Activated naive CD8-positive, alpha-beta T cell treated with anti-CD3 and anti-CD28 coated beads for 36 hours (primary cell): ENCODE measurements around the gene UPK2. TPM values are rescaled to one million over a fixed set of nuclear protein-coding genes. Genes with fewer than 3 reads are reported as not detected.
A peak's percentile ranks its signal among the peaks of the same experiment; 100 is the strongest.

Experiments used
- DNase-seq: peaks from one replicate; pipeline ENCODE4 v3.0.0; 2021
- H3K27ac Mint-ChIP-seq: one replicate; pipeline ENCODE4 v1.8.0; 2022; ENCODE audit warnings: mild to moderate bottlenecking, moderate library complexity, mixed read lengths
- H3K27me3 Mint-ChIP-seq: one replicate; pipeline ENCODE4 v1.8.0; 2022; ENCODE audit warnings: mild to moderate bottlenecking, mixed read lengths
- H3K36me3 Mint-ChIP-seq: one replicate; pipeline ENCODE4 v1.8.0; 2021; ENCODE audit warnings: mild to moderate bottlenecking, mixed read lengths
- H3K4me1 Mint-ChIP-seq: one replicate; pipeline ENCODE4 v1.8.0; 2021; ENCODE audit warnings: mixed read lengths
- H3K4me3 Mint-ChIP-seq: one replicate; pipeline ENCODE4 v1.8.0; 2022; ENCODE audit warnings: mild to moderate bottlenecking, moderate library complexity, mixed read lengths
- H3K9me3 Mint-ChIP-seq: one replicate; pipeline ENCODE4 v1.8.0; 2022; ENCODE audit warnings: mixed read lengths
- total RNA-seq, 2 experiments: library from RNA; stranded (reverse); gene quantifications; one replicate each; pipeline ENCODE4 v1.2.3, GENCODE V29; 2021

The UPK2 gene
- total RNA-seq, result under 1 TPM; 0.48 to 0.49 TPM

DNA sequence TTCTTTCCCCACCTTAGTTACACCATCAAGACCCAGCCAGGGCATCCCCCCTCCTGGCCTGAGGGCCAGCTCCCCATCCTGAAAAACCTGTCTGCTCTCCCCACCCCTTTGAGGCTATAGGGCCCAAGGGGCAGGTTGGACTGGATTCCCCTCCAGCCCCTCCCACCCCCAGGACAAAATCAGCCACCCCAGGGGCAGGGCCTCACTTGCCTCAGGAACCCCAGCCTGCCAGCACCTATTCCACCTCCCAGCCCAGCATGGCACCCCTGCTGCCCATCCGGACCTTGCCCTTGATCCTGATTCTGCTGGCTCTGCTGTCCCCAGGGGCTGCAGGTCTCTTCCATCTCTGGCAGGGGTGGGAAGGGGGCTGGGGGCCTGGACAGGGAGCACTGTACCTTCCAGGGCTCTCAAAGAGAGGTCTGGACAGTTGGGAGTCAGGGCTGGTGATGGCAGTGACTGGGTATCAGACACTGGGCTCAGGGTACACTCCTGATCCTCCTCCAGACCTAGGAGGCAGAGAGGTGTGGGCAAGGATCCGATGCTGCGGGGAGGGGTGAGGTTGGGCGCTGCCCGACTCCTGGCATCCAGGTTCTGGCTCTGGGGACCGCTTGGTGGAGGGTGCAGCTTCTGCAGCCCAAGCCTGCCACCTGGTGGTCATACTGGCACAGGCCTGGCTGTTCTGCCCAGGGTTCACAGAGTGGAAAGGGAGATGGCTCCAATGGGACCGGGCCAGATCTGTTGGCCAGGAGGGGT lies at the start of gene UPK2:
Gene UPK2 (plus strand): TSS at position 205 of the 753 bp plus-strand sequence. CDS start 53 bp downstream, at position 258.
- peaks cover 6% of the 10 kb centered on the region for H3K4me1 Mint-ChIP-seq
- DNase-seq, result peak; percentile 86
- H3K27ac Mint-ChIP-seq, result no peak within 1 kb of the TSS
- H3K4me3 Mint-ChIP-seq, result no peak within 1 kb of the TSS
- H3K27me3 Mint-ChIP-seq, result no peaks in the 10 kb centered on the region
- no peaks in the 10 kb centered on the region for H3K36me3 Mint-ChIP-seq
- H3K9me3 Mint-ChIP-seq, result no peaks in the 10 kb centered on the region

DNA sequence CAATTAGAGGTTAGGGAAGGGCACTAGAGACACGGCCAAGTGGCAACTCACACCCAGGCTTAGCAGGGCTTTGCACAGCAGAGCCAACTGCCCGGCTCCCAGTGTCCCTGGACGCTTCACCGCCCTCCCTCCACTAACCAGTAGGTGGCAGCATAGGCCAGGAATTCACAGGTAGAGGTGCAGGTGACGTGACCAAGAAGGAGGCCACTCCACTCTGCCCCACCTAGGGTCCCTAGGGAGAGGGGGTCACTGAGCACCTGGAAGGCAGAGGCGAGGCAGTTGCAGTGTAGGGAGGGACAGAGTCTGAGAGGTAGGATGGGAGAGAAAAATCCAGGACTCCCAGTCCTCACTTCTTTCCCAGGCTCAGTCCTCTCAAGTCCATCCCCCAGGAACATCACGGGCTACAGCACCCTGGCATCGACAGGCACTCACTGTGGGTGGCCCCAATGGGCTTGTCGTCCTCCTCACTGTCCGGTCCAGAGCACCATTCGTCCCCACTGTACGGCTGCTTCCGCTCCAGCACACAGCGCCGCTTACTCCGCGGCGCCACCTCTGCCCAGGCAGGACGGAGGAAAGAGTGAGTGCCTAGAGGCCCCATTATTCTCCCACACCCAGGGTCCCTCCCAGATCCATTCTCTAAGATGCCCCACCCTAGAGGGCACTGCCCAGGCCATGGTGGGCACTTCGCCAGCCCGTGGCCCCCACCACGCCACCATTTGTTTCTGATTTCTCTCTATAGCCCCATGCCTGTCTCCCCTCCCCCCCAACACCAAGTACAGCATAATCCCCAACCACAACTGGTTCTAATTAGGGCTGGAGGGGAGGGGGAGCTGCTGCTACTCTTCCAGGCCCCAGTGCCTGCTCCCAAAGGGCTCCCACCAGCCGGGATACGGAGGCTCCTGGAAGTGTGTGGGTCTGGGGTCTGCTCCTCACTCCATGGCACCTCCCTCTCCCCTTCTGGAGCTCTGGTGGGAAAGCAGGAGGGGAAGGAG lies 48.8 kb upstream of the UPK2 start:
- Mint-ChIP-seq H3K27me3 (no peaks in the 10 kb centered on the region), H3K4me3 (no peak overlapping the region), H3K27ac (peak overlapping the region; percentile 69)

DNA sequence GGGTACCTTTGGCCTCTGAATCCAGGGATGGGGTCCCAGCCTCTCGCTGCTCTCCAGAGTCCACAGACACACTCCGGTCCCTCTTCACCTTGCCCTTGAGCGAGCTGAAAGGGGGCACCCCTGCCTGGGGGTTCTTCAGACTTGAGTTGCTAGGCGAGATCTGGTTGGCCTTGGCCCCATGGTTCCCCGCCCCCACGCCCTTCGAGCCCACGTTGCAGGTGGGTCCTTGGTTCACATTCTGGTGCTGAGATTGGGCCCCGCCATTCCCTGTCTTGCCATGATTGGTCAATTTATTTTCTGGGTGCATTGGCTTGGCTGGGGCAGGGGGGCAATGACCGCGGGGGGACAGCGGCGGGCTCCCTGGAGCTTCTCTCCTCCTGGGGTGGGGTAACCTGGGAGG lies 47.8 kb upstream of the UPK2 start:
- Mint-ChIP-seq H3K36me3 (peaks cover 14% of the 10 kb centered on the region), H3K27me3 (no peaks in the 10 kb centered on the region), H3K4me3 (no peak overlapping the region), H3K27ac (peak overlapping the region; percentile 39), H3K4me1 (peaks cover 52% of the 10 kb centered on the region), H3K9me3 (no peaks in the 10 kb centered on the region)
- no peak for DNase-seq

More for the DNA sequence above, 48.8 kb upstream of the UPK2 start:
- H3K9me3 Mint-ChIP-seq, result no peaks in the 10 kb centered on the region
- H3K36me3 Mint-ChIP-seq, result peaks cover 14% of the 10 kb centered on the region
- H3K4me1 Mint-ChIP-seq, result peaks cover 43% of the 10 kb centered on the region
- peak; percentile 85 for DNase-seq

DNA sequence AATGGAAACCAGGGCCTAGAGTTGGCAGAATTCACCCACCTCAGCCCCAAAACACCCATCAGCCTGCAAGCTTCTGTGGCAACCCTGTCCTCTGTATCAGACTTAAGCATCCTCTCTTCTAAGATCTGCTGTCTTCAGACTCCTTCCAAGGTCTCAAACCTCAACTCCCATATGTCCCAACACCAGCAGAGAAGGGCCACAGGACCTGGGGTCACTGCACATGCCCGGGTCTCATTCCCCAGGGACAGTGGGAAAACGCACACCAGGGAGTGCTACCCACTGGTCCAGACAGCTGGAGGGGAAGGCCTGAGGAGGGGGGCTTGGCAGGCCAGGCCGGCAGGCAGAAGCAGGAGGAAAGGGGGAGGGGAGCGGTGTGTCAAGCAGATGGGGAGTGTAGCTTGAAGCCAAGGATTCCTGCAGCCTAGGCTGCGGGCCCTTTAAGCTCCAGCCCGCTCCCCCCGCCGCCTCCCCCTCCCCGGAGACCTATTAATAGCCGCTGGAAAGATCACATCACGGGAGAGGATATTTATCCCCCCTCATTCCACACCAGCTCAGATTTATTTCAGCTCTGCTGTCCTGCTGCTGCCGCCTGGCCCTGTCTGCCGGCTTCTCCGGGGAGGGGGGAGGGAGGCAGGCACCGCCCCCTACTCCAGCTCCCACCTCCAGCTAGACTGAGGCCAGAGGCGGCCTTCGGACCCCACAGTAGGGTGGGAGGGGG lies 47.0 kb upstream of the UPK2 start:
- no peak for DNase-seq
- Mint-ChIP-seq H3K9me3 (no peaks in the 10 kb centered on the region), H3K4me3 (peak overlapping the region; percentile 67), H3K27ac (peak overlapping the region; percentile 74), H3K36me3 (peaks cover 14% of the 10 kb centered on the region), H3K27me3 (no peaks in the 10 kb centered on the region), H3K4me1 (peaks cover 54% of the 10 kb centered on the region)

DNA sequence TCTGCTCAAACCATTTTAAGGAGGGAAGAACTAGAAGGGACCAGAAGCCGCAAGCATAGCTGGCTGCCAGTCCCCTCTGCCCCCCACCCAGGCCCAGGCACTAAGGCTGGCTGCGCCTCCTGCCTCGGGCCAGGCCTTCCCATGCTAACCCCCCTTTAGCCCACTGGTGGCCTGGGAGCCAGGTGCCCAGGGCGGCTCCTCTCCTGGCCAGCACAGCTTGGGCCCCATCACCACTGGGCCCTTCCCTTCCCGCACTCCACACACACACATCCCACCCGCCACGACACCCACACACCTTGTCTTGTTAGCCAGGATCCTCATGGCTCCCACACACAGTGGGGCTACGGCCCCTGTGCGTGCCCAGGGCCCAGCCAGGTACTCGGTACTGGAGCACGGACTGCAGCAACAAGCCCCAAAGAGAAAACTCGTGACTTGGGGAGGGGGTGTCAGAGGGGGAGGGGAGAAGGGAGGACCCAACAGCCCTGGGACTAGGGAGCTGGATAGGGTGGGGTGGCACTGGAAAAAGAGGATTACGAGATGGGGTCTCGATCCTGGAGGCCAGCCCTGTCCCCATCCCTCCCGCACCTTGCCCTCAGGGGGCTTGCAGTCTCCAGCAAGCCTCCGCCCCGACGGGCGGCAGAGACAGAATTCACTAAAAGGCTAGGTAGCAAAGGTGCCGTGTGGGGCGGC lies 46.3 kb upstream of the UPK2 start:
- no peak for DNase-seq
- H3K4me3 Mint-ChIP-seq, result peak overlapping the region; percentile 67
- H3K9me3 Mint-ChIP-seq, result no peaks in the 10 kb centered on the region
- peaks cover 60% of the 10 kb centered on the region for H3K4me1 Mint-ChIP-seq
- peak overlapping the region; percentile 74 for H3K27ac Mint-ChIP-seq
- peaks cover 20% of the 10 kb centered on the region for H3K36me3 Mint-ChIP-seq
- no peaks in the 10 kb centered on the region for H3K27me3 Mint-ChIP-seq

DNA sequence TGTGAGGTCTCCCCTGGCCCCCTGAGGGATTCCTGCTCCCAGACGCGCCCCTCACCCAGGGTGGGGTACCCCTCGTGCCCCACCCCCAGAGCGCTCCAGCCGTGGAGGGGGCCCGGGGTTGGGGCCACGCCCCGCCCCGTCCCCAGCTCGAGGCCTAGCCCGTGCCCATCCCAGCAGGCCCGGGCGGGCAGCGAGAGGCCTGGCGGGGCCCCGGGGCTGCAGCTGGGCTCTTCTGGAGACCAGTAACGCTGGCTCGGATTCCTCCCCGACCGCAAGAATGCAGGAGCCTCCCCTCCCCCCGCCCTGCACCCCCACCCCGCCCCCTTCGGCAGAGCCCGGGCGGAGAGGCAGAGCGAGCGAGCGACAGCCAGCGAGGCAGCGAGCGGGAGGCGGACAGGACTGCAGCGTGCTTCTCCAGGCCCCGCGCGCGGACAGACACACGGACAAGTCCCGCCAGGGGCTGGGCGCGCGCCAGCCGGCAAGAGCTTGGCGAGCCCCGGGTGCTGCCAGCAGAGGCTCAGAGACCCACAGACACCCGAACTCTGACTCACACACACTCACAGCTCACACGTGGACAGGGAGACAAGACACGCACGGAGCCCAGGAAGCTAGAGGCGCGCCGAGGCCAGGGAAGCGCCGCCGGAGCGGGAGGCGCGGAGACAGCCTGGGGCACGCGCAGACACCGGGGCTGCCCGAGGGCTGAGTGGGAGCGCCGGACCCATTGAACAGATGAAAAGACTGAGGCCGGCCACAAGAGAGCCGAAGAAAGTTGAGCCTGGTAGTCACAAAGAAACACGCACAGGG lies 45.6 kb upstream of the UPK2 start:
- Mint-ChIP-seq H3K27me3 (no peaks in the 10 kb centered on the region), H3K36me3 (peaks cover 20% of the 10 kb centered on the region), H3K9me3 (no peaks in the 10 kb centered on the region), H3K4me3 (peak overlapping the region; percentile 86), H3K4me1 (peaks cover 67% of the 10 kb centered on the region), H3K27ac (peak overlapping the region; percentile 100)
- no peak for DNase-seq

DNA sequence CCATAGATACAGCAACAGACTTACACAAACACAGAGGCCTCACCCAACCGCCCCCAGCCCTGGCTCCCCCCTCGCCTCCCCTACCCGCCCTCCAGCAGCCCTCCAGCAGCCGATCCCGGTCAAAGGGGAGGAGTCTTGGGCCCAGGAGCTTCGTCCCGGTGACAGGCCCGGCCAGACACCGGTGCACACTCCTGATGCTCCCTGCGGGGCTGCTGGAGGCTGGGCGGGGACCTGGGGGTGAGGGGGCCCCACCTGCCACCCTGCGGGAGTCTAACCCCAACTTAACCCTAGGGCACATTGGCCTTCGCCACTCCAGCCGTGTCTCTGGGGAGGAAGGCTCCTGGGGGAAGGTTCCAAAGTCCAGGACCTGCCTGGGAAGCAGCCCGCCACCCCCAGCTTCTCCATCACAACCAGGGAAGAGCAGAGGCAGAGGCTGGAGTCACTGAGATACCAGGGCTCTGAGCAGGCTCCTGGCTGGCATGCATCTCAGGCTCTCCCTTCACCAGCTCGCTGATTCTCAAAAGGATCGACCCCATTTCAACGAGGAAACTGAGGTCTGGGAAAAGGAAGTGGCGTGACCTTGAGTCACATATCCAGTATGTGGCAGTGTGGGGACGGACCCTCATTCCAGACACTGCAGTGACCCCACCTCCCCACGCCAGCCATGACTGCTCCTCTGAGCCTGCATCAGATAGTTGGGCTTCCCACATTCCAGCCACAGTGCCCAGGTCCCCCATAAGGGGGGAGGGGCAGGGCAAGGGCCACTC lies 44.8 kb upstream of the UPK2 start:
- H3K27me3 Mint-ChIP-seq, result no peaks in the 10 kb centered on the region
- H3K4me1 Mint-ChIP-seq, result peaks cover 75% of the 10 kb centered on the region
- peak overlapping the region; percentile 100 for H3K27ac Mint-ChIP-seq
- peaks cover 20% of the 10 kb centered on the region for H3K36me3 Mint-ChIP-seq
- no peak for DNase-seq
- H3K4me3 Mint-ChIP-seq, result peak overlapping the region; percentile 86
- H3K9me3 Mint-ChIP-seq, result no peaks in the 10 kb centered on the region

DNA sequence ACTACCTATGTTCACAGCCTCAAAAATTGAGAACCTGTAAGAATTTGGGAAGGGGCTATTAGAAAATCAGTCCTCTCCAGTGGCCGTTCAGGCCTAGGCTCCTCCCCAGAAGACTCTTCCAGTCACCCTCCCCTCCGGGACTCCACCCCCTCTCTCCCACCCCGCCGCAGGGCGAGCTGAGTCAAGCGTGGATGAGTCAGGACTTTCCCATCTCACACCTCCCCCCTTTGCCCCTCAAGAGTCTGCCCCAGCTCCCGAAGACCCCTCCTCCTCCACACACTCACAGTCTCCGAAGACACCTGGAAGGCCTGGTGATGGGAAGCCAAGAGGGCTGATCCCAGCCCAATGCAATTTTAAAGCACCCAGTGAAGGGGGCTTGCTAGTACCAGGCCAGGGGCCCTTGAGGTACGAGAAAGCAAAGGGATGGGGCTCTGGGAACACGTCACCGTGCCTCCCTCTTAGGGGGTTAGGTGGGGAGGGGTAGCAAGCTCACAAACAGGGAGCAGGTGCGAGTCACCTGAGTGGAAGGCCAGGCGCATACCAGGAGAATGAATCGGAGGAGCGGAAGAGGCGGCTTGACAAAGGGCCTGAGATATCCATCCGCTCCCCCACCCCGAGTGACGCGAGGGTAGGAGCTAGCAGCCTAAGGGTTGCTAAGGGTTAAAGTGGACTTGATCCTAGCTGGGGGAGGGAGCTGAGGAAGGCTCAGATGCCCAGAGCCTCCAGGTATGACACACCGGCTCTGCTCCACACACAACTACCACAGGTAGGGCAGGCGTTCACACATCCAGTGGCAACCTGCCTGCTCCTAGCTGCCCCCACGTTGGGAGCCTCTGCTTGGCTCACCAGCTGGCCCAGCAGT lies 44.0 kb upstream of the UPK2 start:
- Mint-ChIP-seq H3K4me1 (peaks cover 78% of the 10 kb centered on the region), H3K27ac (peak overlapping the region; percentile 100), H3K9me3 (no peaks in the 10 kb centered on the region), H3K27me3 (no peaks in the 10 kb centered on the region), H3K4me3 (peak overlapping the region; percentile 86), H3K36me3 (peaks cover 16% of the 10 kb centered on the region)
- peak; percentile 88 for DNase-seq

DNA sequence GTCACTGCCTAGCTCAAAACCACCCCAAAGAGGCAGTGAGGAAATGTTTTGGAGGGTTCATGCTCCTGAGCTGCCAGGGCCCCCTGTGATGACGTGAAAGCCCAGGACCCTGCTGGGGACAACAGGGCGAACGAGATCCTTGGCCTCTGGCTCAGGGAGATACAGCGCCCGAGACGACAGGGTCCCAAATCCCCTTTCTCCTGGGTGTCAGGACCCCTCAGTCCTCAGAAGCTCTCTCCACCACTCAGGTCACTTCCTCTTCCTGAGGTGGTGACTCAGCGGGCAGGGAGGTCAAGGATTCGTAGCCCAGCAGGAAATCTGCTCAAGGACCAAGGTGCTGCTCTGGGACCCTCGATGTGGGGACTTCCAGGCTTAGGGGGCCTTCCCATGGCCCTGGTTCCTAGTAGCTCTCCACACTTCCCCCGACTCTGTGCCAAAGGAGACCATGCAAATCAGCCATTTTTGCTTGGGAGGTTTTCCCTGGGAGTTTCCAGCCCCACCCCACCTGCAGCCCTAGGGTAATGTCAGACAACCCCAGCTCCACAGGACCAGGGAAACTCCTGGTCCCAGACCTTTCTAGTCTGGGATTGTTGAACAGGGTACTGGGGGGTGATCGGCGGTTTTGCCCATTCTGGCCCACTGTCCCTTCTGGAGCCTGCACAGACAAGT lies 43.2 kb upstream of the UPK2 start:
- H3K4me1 Mint-ChIP-seq, result peaks cover 78% of the 10 kb centered on the region
- peak overlapping the region; percentile 100 for H3K27ac Mint-ChIP-seq
- DNase-seq, result peak; percentile 49
- no peaks in the 10 kb centered on the region for H3K9me3 Mint-ChIP-seq
- H3K4me3 Mint-ChIP-seq, result peak overlapping the region; percentile 86
- H3K36me3 Mint-ChIP-seq, result peaks cover 9% of the 10 kb centered on the region
- H3K27me3 Mint-ChIP-seq, result no peaks in the 10 kb centered on the region

DNA sequence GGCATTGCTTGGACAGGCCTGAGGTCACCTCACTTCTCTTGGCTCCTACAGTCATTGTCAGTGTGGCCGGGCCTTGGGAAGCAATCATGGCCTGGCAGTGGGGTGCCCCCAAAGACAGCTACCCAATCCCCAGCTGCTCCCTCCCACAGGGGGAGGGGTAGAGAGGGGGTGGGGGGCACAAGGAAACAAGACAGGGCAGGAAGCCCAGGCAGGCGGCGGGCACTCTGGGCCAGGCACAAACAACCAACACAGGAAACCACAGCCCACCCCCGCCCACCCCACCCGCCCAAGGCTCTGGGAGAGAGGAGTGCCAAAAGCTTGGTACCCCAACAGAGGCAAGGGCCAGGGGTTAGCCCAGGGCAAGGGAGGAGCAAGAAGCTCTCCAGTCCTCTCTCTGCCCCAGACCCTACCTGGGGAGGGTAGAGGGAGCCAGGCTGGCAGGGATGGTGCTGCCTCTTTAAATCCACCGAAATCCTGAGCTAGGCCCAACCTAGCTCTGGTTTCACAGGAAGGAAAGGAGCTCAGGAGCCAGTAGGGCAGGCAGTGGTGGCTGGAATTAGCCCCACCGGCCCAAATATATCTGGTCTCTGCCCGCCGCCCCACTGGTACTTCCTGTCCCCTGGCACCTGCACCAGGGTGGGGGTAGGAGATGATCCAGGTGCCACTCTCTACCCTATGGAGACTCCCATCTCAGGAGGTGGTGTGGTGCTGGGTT lies 42.5 kb upstream of the UPK2 start:
- no peak for DNase-seq

DNA sequence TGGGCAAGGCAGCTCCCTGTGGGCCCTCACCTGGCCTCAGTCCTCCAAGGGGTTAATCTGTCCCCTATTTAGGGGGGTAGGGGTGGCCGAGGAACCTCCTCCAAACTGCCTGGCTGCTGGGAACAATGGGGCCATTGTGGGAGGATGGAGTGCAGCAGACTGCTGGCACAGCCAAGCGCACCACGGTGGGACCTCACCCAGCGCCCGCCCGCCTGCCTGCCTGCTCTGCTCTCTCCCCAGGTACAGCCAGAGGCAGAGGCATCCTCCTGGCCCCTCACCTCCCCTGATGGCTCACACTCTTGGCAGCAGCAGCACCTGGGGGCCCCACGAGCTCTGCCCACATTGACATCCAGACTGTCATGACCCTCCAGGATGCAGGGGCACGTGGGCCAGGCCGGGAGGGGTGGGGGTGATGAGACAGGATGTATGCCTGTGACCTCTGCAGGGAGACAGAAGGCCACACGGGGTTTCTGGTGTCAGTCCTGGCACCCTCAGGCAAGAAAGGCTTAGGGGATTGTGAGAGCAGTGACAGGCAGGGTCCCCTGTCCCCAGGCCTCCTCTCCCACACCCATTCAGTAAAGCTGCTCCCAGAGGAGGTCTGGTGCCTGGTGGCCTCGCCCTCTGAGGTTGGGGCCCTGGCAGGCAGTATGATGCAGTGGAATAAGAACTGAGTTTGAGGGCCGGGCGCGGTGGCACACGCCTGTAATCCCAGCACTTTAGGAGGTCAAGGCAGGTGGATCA lies 41.8 kb upstream of the UPK2 start:
- Mint-ChIP-seq H3K36me3 (peaks cover 9% of the 10 kb centered on the region), H3K4me1 (peaks cover 73% of the 10 kb centered on the region), H3K9me3 (no peaks in the 10 kb centered on the region), H3K27me3 (no peaks in the 10 kb centered on the region), H3K27ac (peak overlapping the region; percentile 100), H3K4me3 (peak overlapping the region; percentile 79)
- DNase-seq, result peak; percentile 78

More for the DNA sequence above, 42.5 kb upstream of the UPK2 start:
- peak overlapping the region; percentile 86 for H3K4me3 Mint-ChIP-seq
- H3K4me1 Mint-ChIP-seq, result peaks cover 75% of the 10 kb centered on the region
- peaks cover 9% of the 10 kb centered on the region for H3K36me3 Mint-ChIP-seq
- H3K9me3 Mint-ChIP-seq, result no peaks in the 10 kb centered on the region
- H3K27ac Mint-ChIP-seq, result peak overlapping the region; percentile 100
- H3K27me3 Mint-ChIP-seq, result no peaks in the 10 kb centered on the region
